GM10266 (cell line): ENCODE results near the gene CIB2.

Source experiments
- DNase-seq: peaks from one replicate; pipeline ENCODE4 v3.0.0; 2012; ENCODE audit errors: extremely low spot score
- TF ChIP-seq, protein P1 (sequence below): IDR thresholded peaks from 2 replicates; pipeline ENCODE4 v1.5.1; 2012; ENCODE audit warnings: mild to moderate bottlenecking, low read depth; ENCODE audit not compliant: control insufficient read depth, insufficient read depth; ENCODE audit errors: missing control alignments

The CIB2 gene

DNA sequence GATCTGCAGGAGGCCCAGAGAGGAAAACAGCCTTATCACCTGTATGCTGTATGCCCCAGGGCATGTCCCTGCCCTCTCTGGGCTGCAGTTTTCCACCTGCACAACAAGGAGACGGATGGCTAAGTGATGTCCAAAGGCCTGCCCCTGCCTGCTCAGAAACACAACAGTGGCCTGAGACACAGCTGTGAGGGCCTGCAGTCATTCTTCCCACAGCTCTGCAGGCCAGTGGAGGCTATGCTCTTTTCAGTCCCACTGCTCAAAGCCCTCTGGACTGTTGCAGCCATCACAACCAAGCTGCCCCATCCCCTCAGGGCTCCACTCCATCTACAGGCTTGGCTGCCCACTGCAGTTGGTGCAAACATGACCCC is 48.5 kb downstream of the CIB2 start:
- DNase-seq: no peak
- TF ChIP-seq, protein P1, sequence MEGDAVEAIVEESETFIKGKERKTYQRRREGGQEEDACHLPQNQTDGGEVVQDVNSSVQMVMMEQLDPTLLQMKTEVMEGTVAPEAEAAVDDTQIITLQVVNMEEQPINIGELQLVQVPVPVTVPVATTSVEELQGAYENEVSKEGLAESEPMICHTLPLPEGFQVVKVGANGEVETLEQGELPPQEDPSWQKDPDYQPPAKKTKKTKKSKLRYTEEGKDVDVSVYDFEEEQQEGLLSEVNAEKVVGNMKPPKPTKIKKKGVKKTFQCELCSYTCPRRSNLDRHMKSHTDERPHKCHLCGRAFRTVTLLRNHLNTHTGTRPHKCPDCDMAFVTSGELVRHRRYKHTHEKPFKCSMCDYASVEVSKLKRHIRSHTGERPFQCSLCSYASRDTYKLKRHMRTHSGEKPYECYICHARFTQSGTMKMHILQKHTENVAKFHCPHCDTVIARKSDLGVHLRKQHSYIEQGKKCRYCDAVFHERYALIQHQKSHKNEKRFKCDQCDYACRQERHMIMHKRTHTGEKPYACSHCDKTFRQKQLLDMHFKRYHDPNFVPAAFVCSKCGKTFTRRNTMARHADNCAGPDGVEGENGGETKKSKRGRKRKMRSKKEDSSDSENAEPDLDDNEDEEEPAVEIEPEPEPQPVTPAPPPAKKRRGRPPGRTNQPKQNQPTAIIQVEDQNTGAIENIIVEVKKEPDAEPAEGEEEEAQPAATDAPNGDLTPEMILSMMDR: no peak

GRCh38 chr15:78082106-78082742 is 49.0 kb downstream of the CIB2 start:
- TF ChIP-seq, protein P1: no peak
- DNase-seq: no peak

- TF ChIP-seq, protein P1: no peak
- DNase-seq: no peak
Measured at GRCh38 chr15:78080088-78080460, 51.2 kb downstream of the CIB2 start.

- TF ChIP-seq, protein P1: no peak
- DNase-seq: no peak
Measured at GRCh38 chr15:78079298-78080087, 51.8 kb downstream of the CIB2 start.

- TF ChIP-seq, protein P1: no peak
- DNase-seq: no peak
Measured at GRCh38 chr15:78077871-78078210, 53.4 kb downstream of the CIB2 start.

GRCh38 chr15:78077053-78077870 is 54.0 kb downstream of the CIB2 start, which contains the start of gene TBC1D2B:
TSS of gene TBC1D2B (minus strand) at chr15:78077711. CDS start at chr15:78077652, 59 bp downstream.
- DNase-seq: peak; percentile 80
- TF ChIP-seq, protein P1: peak; percentile 7
